GM18519 (cell line): ENCODE results near the gene KCNMA1.

Source experiments
- ATAC-seq: cut with Tn5 transposase; IDR thresholded peaks from one replicate; pipeline ENCODE4 v1.9.1; 2021; ENCODE audit warnings: mild to moderate bottlenecking, moderate library complexity; ENCODE audit not compliant: unreplicated experiment, low FRiP score

KCNMA1 gene

DNA sequence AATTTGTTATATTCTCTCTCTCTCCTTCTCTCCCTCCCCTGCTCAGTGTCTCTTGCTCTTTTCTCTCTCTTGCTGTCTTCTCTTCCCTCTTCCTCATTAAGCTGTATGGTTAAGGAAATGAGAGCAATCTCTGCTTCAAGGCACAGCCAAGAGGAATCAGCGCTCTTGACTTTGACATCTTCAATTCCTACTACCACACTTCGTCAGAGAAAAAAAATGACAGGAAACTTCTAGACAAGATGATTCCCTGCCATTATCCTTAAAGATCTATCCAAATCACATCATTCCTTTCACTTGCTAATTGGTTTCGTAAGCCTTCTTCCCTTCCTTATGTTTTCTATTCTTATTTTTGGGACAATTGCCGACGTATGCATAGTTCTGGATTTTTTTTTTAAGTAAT lies 425.0 kb downstream of the KCNMA1 start:
- ATAC-seq = no peak

DNA sequence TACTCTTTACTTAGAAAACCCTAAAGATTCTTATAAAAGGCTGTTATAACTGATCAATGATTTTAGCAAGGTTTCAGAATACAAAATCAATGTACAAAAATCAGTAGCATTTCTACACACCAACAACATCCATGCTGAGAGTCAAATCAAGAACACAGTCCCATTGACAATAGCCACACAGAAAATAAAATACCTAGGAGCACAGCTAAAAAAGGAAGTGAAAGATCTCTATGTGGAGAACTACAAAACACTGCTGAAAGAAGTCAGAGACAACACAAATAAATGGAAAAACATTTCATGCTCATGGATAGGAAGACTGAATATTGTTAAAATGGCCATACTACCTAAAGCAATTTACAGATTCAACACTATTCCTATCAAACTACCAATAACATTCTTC lies 427.0 kb downstream of the KCNMA1 start:
- no peak for ATAC-seq

DNA sequence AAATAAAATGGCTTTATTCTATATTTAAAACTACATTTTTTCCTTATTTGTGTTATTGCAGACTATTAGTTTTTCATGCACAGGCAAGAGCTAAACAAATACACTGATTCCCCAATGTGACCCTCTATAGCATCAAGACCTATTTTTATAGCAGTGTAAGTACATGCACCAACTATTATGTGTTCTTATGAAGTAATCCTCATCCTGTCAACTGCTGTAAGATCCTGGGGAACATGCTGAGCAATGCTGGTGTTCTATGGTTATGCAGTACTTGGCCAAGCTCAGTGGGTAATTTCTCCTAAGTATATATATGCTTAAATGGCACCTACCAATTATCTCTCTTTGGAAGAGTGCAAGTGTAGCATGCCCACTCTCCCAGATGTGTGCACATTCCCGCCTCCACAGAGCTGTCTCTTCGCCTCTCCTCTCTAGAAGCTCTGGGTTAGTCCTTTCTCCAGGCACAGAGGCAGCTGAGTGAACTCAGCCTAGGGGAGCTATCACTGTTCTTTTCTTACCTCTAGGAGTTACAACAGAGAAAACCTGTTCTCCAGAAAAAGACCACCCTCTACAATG lies 428.8 kb downstream of the KCNMA1 start:
- no peak for ATAC-seq

DNA sequence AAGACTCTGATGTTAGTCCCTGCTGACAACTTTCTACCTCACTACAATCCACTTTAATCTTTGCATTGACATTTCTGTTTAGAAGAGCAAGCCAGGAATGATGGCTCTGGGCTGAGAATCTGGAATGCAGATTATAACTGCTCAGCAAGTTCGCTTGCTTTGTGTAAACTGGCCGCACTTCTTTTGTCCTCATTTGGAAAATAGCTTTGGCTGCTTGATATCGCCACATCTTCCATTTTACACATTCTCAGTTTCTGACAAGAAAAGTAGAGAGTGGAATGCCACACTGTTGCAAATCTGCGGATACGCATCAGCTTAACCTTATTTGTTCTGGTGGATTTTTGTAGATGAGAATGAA lies 429.8 kb downstream of the KCNMA1 start:
- ATAC-seq = no peak

DNA sequence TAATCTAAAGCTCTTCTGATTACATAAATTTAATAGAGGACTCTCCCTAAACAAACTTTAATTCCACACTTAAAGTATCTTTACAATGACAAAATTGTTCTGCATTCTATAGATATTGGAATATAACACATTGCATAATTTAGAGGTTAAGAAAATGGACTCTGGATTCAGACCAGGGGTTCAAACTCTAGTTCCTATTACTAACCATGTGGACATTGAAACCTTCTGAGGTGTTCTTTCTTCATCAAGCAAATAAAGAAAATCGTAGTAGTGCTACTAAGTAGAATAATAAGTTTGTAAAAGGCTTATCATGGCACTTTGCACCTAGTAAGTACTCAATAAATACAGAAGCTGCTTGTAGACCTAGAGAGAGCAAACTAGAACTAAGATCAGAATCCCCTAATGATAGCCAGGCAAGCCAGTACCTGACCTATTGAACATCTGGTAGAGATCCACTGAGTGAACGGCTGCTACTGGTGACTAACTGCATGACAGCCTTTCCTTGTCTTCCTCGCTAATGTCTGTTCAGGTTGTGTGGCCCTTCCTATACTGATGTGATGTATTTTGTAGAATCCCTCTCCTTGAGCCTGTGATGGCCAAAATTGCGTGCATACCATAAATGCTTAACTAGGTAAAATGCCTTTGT lies 430.3 kb downstream of the KCNMA1 start:
- no peak for ATAC-seq

DNA sequence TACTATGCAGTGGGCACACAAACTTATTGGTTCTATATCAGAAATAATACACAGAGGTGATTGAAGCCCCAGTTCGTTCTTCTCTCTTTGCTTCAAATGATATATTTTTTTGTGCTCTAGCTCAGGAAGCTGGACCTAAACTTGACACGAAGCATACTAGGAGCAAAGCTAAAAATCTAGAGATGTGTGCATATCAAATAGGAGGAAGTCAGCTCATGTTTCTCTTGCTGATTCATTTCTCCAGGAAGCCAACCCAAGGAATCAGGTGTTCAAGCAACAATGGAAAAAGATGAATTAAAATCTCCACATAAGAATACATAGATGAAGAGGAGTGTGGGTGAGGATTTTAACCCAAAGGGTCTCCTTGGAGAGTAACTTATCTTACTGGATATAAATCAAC lies 432.5 kb downstream of the KCNMA1 start:
- no peak for ATAC-seq

DNA sequence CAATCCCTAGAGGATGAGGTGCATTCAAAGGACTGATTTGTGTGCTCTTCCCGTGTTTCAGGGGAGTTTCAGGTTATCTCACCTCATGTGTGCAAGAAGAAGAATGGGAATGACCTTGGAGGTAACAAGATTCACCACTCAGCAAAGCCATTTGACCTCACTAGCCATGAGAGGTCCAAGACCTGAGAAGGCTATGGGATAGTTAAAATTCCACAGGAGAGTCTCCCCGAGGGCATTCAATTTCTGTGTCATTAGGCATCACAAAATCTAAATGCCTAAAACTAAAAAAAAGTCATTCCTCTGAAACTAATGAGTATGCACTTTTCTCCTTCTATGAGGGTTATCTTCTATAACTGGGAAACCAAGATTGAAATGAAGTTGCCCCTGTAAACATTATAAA lies 433.4 kb downstream of the KCNMA1 start:
- ATAC-seq = no peak

DNA sequence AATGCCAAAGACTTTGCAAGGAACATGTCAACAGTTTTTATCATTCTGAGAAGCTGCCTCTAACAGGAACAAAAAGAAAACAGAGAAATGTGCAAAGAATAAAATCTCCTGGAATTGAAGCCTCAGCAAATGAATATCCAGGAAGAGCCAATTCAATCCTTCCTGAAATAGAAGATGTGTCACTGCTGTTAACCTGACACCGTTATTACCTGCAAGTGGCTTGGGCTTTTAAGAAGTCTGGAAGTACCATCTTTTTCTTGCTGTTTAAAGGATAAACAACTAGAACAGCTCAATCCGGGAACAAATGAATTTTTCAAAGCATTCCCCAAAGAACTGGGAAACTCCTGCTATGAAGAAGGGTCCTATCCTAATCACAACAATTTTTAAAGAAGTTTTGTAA lies 434.8 kb downstream of the KCNMA1 start:
- no peak for ATAC-seq

DNA sequence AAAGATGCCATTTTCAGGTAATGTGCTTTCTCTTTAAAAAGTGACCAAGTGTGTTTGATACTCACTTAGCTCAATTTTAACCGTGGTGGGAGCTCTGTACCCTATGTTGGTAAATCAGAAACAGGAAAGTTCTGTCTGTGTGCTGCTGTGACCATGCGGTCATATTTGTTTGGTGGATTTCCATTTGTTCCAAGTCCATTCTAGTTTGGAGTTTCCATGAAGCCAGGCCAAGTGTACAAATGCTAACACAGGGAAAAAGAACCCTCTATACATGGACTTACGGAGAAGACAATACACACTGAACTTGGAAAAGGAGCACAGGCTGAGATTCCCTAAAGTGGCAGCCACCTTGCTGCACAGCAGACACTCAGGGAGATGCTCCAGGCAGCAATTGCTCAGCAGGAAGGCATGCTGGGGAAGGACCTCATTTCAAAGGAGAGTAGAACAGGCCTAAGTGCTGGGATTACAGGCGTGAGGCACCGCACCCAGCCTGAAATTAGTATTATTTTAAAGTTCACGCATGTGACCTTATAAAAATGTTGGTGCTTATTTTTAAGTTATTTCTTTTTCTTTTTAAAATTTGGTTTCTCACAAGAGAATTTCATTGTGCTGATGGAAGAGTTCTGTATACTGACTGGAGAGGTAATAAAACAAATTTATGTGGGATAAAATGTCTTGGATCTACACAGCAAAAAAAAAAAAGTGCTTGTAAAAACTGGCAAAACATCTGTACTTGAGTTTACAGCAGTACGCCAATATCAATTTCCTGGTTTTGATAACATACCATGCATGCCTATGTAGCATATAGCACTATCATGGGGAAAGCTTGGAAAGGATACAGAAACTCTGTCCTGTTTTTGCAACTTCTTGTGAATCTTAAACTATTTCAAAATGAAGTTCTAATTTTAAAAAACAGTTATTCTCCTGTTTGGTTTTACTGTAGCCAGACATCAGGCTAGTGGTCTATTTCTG lies 436.2 kb downstream of the KCNMA1 start:
- ATAC-seq = no peak

DNA sequence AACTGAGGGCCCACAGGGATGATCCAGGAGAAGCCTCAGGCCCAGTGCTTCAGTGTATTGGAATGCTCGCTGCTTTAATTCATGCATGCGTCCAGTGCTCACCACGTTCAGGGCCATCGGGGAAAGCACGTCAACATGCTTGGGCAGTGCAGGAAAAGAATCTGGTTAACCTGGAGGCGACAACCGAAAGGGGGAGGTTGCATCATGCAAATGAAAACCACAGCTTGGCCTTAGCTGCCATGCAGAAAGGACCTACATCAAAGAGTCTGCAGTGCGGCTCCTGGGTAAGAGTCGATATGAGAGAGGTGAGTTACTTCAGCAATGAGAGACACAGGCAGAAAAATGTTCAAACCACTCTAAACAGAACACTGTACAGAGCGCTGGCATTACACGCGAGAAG lies 440.1 kb downstream of the KCNMA1 start:
- ATAC-seq = no peak

DNA sequence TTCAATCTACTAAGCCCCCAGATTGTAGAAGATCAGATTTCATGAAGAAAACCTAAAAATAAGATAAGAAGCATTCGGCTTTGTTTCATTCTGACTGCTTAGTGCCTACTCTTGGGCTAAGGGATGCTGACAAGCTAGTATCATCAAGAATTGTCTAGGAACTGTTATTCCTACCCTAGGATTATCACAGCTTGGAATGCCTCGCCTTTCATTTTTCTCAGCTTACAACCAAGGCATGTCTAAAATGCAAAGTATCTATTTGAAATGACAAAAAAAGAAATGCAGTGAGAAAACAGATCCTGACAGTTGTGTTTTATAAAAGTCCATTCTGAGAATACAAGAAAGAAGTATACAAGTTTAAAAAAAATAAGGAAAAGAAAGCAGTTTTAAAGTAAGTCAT lies 441.0 kb downstream of the KCNMA1 start:
- no peak for ATAC-seq

DNA sequence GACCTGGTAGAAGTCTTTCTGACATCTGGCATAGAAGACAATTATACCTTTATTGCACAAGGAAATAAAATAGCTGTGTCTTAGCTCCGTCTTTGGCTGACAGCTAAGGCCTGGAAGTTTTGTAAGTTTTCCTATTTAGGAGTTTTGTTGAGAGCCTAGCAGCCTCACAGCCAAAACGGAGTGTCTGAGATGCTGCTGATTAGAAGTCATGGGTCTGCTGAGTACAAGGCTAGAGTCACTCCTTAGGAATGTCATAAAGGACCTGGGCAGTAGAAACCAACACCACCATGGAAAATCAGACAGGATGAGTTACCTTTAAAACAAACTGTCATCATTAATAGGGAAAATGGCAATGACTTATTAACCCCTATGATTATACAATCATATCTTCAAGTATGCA lies 442.5 kb downstream of the KCNMA1 start:
- ATAC-seq = no peak

DNA sequence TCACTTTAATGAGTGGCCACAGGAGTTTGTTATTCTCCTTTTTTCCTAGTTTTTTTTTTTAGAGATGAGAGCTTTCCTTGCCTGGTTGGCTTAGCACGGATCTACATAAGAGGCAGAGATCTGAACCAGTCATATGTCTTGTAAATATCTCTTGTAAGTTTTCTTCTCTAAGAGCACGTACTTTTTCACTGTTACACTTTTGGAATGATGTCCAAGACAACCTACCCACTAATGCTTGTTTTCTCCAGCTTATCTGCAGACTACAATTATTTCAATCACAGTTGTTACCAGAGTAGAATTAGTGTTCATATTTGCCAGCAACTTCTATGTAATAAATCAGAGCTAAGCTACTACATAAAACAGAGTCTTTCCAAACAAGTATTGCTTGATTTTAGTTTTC lies 444.6 kb downstream of the KCNMA1 start:
- ATAC-seq = no peak

DNA sequence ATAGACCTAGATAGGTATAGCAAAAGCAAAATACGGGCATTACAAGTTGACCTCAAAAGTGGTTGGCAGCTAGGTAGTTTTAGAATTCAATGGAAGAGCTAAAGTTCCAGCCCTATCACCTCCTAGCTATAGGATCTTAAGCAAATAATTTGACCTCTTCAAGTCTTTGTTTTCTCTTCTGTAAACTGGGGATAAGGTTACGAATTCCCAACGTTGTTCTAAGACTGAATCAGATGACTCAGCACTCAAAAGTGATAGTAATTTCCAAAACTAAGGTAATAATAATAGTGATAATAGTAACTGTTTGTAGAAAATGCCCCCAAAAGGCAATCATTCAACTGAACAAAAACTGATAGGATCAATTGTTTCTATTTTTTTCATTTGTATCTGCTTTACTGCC lies 445.2 kb downstream of the KCNMA1 start:
- no peak for ATAC-seq

DNA sequence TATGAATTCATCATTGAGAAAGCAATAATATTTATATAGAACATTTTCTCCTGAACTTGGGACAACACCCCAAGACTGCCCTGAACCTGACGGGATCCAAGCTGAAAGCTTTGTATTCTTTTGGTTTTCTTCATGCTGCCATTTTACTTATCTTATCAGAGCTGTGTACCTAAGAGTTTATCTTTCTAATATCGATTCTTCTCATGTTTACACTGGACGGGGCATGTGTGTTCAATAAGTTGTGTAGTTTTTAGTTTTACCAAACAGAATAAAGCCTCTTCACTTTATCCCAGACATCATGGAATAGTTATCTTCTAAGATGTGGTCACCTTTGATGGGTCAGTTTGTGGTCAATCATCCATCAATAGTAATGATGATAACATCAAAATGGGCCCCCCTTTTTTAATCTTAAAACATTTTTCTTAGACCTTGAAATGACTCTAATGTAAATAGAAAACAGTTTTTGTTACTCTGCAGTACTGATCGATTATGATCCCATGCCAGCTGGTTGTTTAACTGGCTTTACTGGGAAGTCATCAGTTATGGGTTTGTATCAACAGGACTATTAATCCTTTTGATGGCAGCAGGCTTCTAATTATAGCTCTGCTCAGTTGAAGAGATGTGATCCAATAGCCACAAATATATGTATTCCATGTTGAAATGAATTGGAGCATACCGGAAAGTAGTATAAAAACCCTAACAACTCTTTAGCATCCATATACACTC lies 446.1 kb downstream of the KCNMA1 start:
- no peak for ATAC-seq

DNA sequence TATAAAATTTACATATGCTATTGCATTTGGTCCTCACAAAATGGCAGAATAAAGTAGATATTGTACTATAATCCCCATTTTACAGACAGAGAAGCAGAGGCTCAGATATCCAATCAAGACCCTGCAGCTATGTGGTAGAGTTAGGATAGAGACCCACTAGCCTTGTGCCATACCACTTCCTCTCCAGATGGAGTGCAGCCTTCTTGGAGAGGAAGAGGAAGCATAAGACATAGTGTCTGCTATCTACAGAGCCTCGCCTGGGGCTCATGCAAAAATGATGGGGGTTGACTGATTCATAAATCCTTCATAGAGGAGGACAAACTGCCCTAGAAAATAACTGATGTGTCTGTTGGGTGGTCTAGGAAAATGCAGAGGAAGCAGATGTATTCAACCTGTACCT lies 447.3 kb downstream of the KCNMA1 start:
- ATAC-seq = no peak

DNA sequence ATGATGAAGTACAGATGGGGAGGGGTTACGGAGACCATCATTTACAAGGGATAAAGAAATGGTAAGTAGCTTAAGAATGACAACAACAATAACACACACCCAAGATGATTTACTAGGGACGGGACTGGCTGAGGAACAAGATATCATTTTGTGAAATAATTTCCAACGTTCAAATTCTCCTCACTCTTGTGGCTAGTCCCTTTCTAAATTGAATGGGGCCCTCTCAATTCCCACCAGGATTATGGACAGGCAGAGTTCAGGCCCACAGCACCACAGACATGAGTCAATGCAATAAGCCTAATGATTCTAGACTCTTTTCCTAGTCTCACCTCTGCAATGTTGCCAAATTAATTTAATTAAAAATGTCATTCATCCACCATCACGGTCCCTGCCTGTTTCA lies 448.1 kb downstream of the KCNMA1 start:
- no peak for ATAC-seq

DNA sequence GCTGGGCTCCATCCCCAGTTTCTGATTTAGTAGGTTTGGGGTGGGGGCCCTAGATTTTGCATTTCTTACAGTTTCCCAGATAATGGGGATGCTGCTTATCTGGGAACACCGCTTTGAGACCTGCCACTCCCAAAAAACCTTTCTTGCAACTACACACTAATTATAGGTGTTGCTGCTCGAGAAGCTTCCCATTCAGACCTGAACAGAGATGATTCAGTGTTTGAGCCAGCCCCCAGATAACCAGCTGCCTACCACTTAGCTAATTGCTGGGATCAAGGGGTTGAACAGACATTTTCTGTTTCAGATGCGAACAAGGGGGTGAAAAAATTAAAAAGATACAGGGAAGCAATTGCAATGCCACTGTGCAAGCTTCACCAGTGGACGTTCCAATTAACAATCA lies 448.5 kb downstream of the KCNMA1 start:
- ATAC-seq = no peak

DNA sequence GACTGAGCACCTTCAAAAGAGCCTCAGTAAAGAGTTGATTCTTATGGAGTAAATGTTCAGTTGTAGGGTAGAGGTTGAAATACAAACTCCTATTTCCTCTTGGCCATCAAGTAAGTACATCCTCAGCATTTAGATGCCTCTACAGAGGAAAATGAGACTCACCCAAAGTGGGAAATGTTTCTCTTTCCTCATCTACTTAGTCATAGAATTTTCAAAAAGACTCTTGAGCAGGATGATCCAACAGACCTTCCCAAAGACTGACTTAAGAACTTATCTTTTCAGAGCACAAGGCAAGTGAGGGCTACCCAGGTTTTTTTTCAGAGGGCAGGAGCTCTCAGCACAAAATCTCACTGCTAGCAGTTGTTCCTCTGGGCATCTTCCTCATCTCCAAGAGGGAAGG lies 449.1 kb downstream of the KCNMA1 start:
- no peak for ATAC-seq

DNA sequence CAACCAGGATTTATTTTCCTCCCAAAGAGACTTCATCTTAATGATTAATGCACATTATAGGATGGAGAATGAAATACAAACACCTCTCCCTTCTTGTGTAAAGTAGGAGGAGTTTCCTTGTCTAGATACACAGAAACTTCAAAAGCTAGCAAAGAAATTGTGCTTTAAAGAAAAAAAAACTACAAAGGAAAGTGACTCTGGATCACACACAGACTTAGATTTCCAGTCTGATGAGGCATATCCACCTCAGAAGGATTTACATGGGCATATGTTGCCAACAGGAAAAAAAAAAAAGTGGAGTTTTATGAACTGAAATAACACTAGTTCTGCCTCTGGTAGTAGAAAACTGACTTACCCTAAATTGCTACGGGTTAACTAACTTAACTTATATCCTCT lies 449.6 kb downstream of the KCNMA1 start:
- ATAC-seq = no peak

DNA sequence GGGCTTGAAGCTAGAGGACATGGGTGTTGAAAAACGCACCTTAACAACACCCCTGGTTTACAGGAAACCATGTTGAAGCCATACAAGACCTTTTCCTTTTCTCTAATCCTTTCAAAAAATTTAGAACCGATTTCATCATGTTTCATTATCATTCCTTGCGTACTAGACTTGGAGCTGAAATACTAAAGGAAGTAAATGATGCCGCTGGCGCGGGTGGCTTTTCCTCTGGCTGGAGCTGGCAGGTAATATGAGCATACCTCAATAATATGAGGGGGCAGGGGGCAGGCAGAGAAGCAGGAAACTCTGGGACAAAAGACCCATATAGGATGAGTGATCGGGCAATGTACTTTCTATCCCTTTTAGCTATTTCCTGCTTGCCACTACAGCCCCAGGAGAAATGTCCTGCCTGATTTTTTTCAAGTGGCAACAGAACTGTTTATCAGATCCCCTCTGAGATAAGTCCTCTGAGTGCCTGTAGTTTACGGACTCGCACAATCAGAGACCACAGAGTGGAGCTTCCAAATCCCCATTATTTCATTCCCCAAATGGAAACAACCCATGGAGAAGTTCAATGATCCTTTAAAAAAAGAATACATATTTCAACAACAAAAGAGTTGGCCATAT lies 450.1 kb downstream of the KCNMA1 start:
- ATAC-seq = no peak
